H9 (cell line): ENCODE measurements around the gene USP37. TPM values are rescaled to one million over a fixed set of nuclear protein-coding genes. Genes with fewer than 3 reads are reported as not detected.

Source experiments
- DNase-seq: peaks from one replicate; pipeline ENCODE4 v3.0.0-alpha.2; 2017
- H2AFZ ChIP-seq: one replicate; pipeline ENCODE4 v1.6.1; 2013; ENCODE audit warnings: mild to moderate bottlenecking, low read length, control low read depth, moderate library complexity
- H2AK5ac ChIP-seq: 2 replicates; pipeline ENCODE4 v1.6.1; 2013; ENCODE audit warnings: low read length, control low read depth, mixed read lengths; ENCODE audit not compliant: insufficient read length
- H2BK120ac ChIP-seq: one replicate; pipeline ENCODE4 v1.6.1; 2013; ENCODE audit warnings: low read depth, mild to moderate bottlenecking, low read length, control low read depth, inconsistent platforms; ENCODE audit not compliant: poor library complexity, severe bottlenecking
- H2BK12ac ChIP-seq: 2 replicates; pipeline ENCODE4 v1.6.1; 2013; ENCODE audit warnings: low read length, control low read depth, mixed read lengths, low read depth; ENCODE audit not compliant: insufficient read length
- H2BK15ac ChIP-seq: 2 replicates; pipeline ENCODE4 v1.6.1; 2013; ENCODE audit warnings: low read depth, low read length, control low read depth
- H2BK20ac ChIP-seq: one replicate; pipeline ENCODE4 v1.6.1; 2013; ENCODE audit warnings: low read depth, mild to moderate bottlenecking, low read length, control low read depth, inconsistent platforms; ENCODE audit not compliant: poor library complexity, severe bottlenecking
- H2BK5ac ChIP-seq: 2 replicates; pipeline ENCODE4 v1.6.1; 2013; ENCODE audit warnings: low read length, control low read depth, mixed read lengths; ENCODE audit not compliant: insufficient read length
- H3K14ac ChIP-seq: 2 replicates; pipeline ENCODE4 v1.6.1; 2013; ENCODE audit warnings: low read length, control low read depth; ENCODE audit not compliant: insufficient read depth
- H3K18ac ChIP-seq: 2 replicates; pipeline ENCODE4 v1.6.1; 2013; ENCODE audit warnings: low read depth, mild to moderate bottlenecking, mixed read lengths, low read length, control low read depth; ENCODE audit not compliant: insufficient read length
- H3K23ac ChIP-seq: 2 replicates; pipeline ENCODE4 v1.6.1; 2013; ENCODE audit warnings: low read length, control low read depth, mixed read lengths, low read depth; ENCODE audit not compliant: insufficient read length
- H3K23me2 ChIP-seq: 2 replicates; pipeline ENCODE4 v1.6.1; 2013; ENCODE audit warnings: low read depth, mild to moderate bottlenecking, mixed read lengths, low read length, control low read depth; ENCODE audit not compliant: insufficient read length, poor library complexity, severe bottlenecking
- H3K27ac ChIP-seq: 2 replicates; pipeline ENCODE4 v1.5.1; 2013; ENCODE audit warnings: low read length, control low read depth, mixed read lengths, low read depth; ENCODE audit not compliant: insufficient read length
- H3K27me3 ChIP-seq: 2 replicates; pipeline ENCODE4 v1.6.1; 2013; ENCODE audit warnings: low read length, control low read depth, inconsistent platforms; ENCODE audit not compliant: insufficient read depth
- H3K4ac ChIP-seq: 2 replicates; pipeline ENCODE4 v1.6.1; 2013; ENCODE audit warnings: low read depth, mild to moderate bottlenecking, control low read depth, inconsistent platforms, low read length, moderate library complexity
- H3K4me1 ChIP-seq: 2 replicates; pipeline ENCODE4 v1.6.1; 2013; ENCODE audit warnings: low read length, control low read depth, inconsistent platforms; ENCODE audit not compliant: insufficient read depth
- H3K4me2 ChIP-seq: 2 replicates; pipeline ENCODE4 v1.6.1; 2013; ENCODE audit warnings: low read length, control low read depth, mixed read lengths; ENCODE audit not compliant: insufficient read length, insufficient read depth
- H3K56ac ChIP-seq: 2 replicates; pipeline ENCODE4 v1.6.1; 2013; ENCODE audit warnings: low read depth, mild to moderate bottlenecking, mixed read lengths, low read length, control low read depth; ENCODE audit not compliant: insufficient read length
- H3K79me1 ChIP-seq: 2 replicates; pipeline ENCODE4 v1.6.1; 2013; ENCODE audit warnings: low read depth, mild to moderate bottlenecking, moderate library complexity, low read length, control low read depth, inconsistent platforms; ENCODE audit not compliant: insufficient read depth, poor library complexity, severe bottlenecking
- H3K79me2 ChIP-seq: 2 replicates; pipeline ENCODE4 v1.6.1; 2013; ENCODE audit warnings: low read length, control low read depth, inconsistent platforms; ENCODE audit not compliant: insufficient read depth
- H3K9ac ChIP-seq: 2 replicates; pipeline ENCODE4 v1.6.1; 2013; ENCODE audit warnings: low read length, control low read depth, mixed read lengths; ENCODE audit not compliant: insufficient read length; ENCODE audit errors: extremely low read depth
- H3K9me3 ChIP-seq: one replicate; pipeline ENCODE4 v1.6.1; 2013; ENCODE audit warnings: low read depth, low read length, inconsistent platforms; ENCODE audit not compliant: control insufficient read depth
- H3T11ph ChIP-seq: one replicate; pipeline ENCODE4 v1.6.1; 2013; ENCODE audit warnings: mild to moderate bottlenecking, low read length, control low read depth, inconsistent platforms
- H4K20me1 ChIP-seq: one replicate; pipeline ENCODE4 v1.6.1; 2013; ENCODE audit not compliant: control insufficient read depth, insufficient read length, insufficient read depth
- H4K5ac ChIP-seq: 2 replicates; pipeline ENCODE4 v1.6.1; 2013; ENCODE audit warnings: low read depth, mild to moderate bottlenecking, mixed read lengths, low read length, control low read depth; ENCODE audit not compliant: insufficient read length
- H4K8ac ChIP-seq: replicated peaks from 2 replicates; pipeline ENCODE4 v1.6.1; 2013; ENCODE audit warnings: low read length, control low read depth, mixed read lengths, low read depth; ENCODE audit not compliant: insufficient read length
- H4K91ac ChIP-seq: 2 replicates; pipeline ENCODE4 v1.6.1; 2013; ENCODE audit warnings: low read depth, mild to moderate bottlenecking, moderate library complexity, mixed read lengths, low read length, control low read depth; ENCODE audit not compliant: insufficient read length
- H3K27ac Mint-ChIP-seq, 3 experiments: 2 replicates in 2 of 3; 3 replicates in 1 of 3; pipeline ENCODE4 v1.8.0; 2020 to 2021; ENCODE audit warnings: mixed read lengths in 3 of 3, mild to moderate bottlenecking in 1 of 3, moderate library complexity in 1 of 3
- H3K27me3 Mint-ChIP-seq: 2 replicates; pipeline ENCODE4 v1.8.0; 2021; ENCODE audit warnings: low read depth, mild to moderate bottlenecking, moderate library complexity, mixed read lengths
- H3K36me3 Mint-ChIP-seq, 3 experiments: 2 replicates in 2 of 3; 3 replicates in 1 of 3; pipeline ENCODE4 v1.8.0; 2020 to 2021; ENCODE audit warnings: low read depth in 3 of 3, mixed read lengths in 3 of 3; ENCODE audit not compliant: insufficient read depth in 1 of 3
- H3K4me1 Mint-ChIP-seq, 2 experiments: 2 replicates each; pipeline ENCODE4 v1.8.0; 2020; ENCODE audit warnings: mixed read lengths in 2 of 2
- H3K4me3 Mint-ChIP-seq, 2 experiments: 2 replicates in 1 of 2; 3 replicates in 1 of 2; pipeline ENCODE4 v1.8.0; 2020 to 2021; ENCODE audit warnings: mild to moderate bottlenecking in 2 of 2, mixed read lengths in 2 of 2, moderate library complexity in 1 of 2
- H3K9me3 Mint-ChIP-seq, 2 experiments: 2 replicates in 1 of 2; 3 replicates in 1 of 2; pipeline ENCODE4 v1.8.0; 2020; ENCODE audit warnings: mild to moderate bottlenecking in 2 of 2, mixed read lengths in 2 of 2, moderate library complexity in 1 of 2
- CTCF ChIP-seq: fragments of 200-600 bp; sonication (generic); conservative IDR thresholded peaks from 3 replicates; pipeline ENCODE4 v1.8.0; 2021; ENCODE audit warnings: antibody characterized with exemption, mild to moderate bottlenecking
- WGBS: extraction: QIAGEN DNeasy Blood & Tissue Kit; methylation state at CpG from one replicate; pipeline ENCODE4 v1.1.7; 2013; ENCODE audit warnings: missing lambda C conversion rate, low lambda C conversion rate, mixed read lengths; ENCODE audit not compliant: insufficient read length; ENCODE audit errors: extremely low coverage; 5-methylcytosine and 5-hydroxymethylcytosine counted together
- total RNA-seq: library from RNA; stranded (reverse); gene quantifications from 2 replicates; pipeline ENCODE4 v1.2.1, GENCODE V29; 2021

USP37 gene
- total RNA-seq, 1 experiment from 2014 or later, result 34.9 TPM

GRCh38 chr2:218474527-218474926 is 93.6 kb downstream of the USP37 start:
- Histone ChIP-seq H2BK120ac (no peak overlapping the region), H3T11ph (no peak overlapping the region), H3K56ac (no peak overlapping the region), H4K91ac (no peak overlapping the region), H2BK15ac (no peak overlapping the region), H2BK20ac (no peak overlapping the region), H3K18ac (no peak overlapping the region), H2BK12ac (no peak overlapping the region), H3K14ac (no peak overlapping the region), H3K4ac (no peak overlapping the region), H3K27me3 (no peaks in the 10 kb centered on the region), H3K79me1 (no peaks in the 10 kb centered on the region), H2AFZ (no peak overlapping the region), H2AK5ac (no peak overlapping the region), H3K79me2 (no peaks in the 10 kb centered on the region), H3K27ac (no peak overlapping the region), H3K4me1 (no peaks in the 10 kb centered on the region), H3K23ac (no peak overlapping the region), H4K20me1 (no peaks in the 10 kb centered on the region), H4K5ac (no peak overlapping the region), H3K9me3 (no peaks in the 10 kb centered on the region), H3K4me2 (no peak overlapping the region), H3K23me2 (no peaks in the 10 kb centered on the region), H4K8ac (no peak overlapping the region), H2BK5ac (no peak overlapping the region), H3K9ac (no peak overlapping the region)
- Mint-ChIP-seq H3K27me3 (no peaks in the 10 kb centered on the region), H3K4me1 (no peaks in the 10 kb centered on the region), H3K9me3 (no peaks in the 10 kb centered on the region), H3K4me3 (no peak overlapping the region), H3K27ac (no peak overlapping the region), H3K36me3 (peaks cover 7 to 69% (median 62%) of the 10 kb centered on the region in 3 experiments; a peak in 6 of 7 replicates)
- TF ChIP-seq CTCF, result no peak
- no peak for DNase-seq
- WGBS, result no CpG with 5 or more reads among the region's 3 CpGs
